Adrenal gland (tissue), 5 donors: ENCODE data around the gene MEOX1.

ENCODE experiments used
- CTCF ChIP-seq, 6 experiments: fragments of 450-650 bp in 4 of 6; fragments of 200-600 bp in 2 of 6; sonication (generic) in 1 of 6; IDR thresholded peaks; 1 replicate in 5 of 6; 2 replicates in 1 of 6; pipeline versions ENCODE4 v1.5.1 to v1.8.0; 2016 to 2021; ENCODE audit warnings: antibody characterized with exemption in 6 of 6, mild to moderate bottlenecking in 2 of 6, moderate library complexity in 1 of 6
- POLR2A ChIP-seq, 2 donors: fragments of 450-650 bp; IDR thresholded peaks; one replicate each; pipeline ENCODE4 v1.6.1; 2017; ENCODE audit warnings: antibody characterized with exemption in 2 of 2, mild to moderate bottlenecking in 2 of 2, moderate library complexity in 1 of 2
- donor health status: DM: no; HTN: no; CAD: no.

GRCh38 chr17:43640491-43641252, 21.1 kb downstream of the MEOX1 start:
- no peak for TF ChIP-seq CTCF (IDR thresholded peaks at IDR 0.05)
- no peak for TF ChIP-seq POLR2A (IDR thresholded peaks at IDR 0.05)
